IMR-90 (cell line): Measurements from ENCODE around the gene TMEM131. TPM values are rescaled to one million over a fixed set of nuclear protein-coding genes. Genes with fewer than 3 reads are reported as not detected.

Experiments used
- ATAC-seq: fragments of 200-7000 bp; cut with Tn5 transposase; 2 replicates; pipeline ENCODE4 v1.9.1; 2020; ENCODE audit warnings: low read depth, mild to moderate bottlenecking, moderate library complexity
- BruUV-seq: library from RNA; stranded (reverse); fragments of 400-500 nt; replicated peaks from 2 replicates; lab custom pipeline; 2021; lab: Mats Ljungman, UMichigan
- CTCF ChIA-PET: fragments of 300-600 bp; formaldehyde crosslinking; extraction: SDS; loops from one replicate; lab custom pipeline; 2021; ENCODE audit warnings: antibody characterized with exemption; lab: Yijun Ruan, JAX
- POLR2A ChIA-PET: fragments of 300-600 bp; sonication (Branson Sonifier 250); formaldehyde crosslinking; loops from one replicate; lab custom pipeline; 2022; ENCODE audit warnings: antibody characterized with exemption; ENCODE audit not compliant: unreplicated experiment; lab: Charles Lee
- DNase-seq: peaks from one replicate; pipeline ENCODE4 v3.0.0; 2013
- H2AFZ ChIP-seq: replicated peaks from 2 replicates; pipeline ENCODE3; 2013; ENCODE audit warnings: low read length, mild to moderate bottlenecking; ENCODE audit not compliant: poor library complexity
- H2AK5ac ChIP-seq: 2 replicates; pipeline ENCODE4 v1.6.1; 2013; ENCODE audit warnings: low read depth, low read length, inconsistent platforms
- H2AK9ac ChIP-seq: replicated peaks from 2 replicates; pipeline ENCODE3; 2013; ENCODE audit warnings: mild to moderate bottlenecking, low read depth, low read length, moderate library complexity; ENCODE audit not compliant: poor library complexity
- H2BK120ac ChIP-seq: 2 replicates; pipeline ENCODE4 v1.6.1; 2013; ENCODE audit warnings: low read depth, low read length, inconsistent platforms
- H2BK15ac ChIP-seq: 3 replicates; pipeline ENCODE4 v1.6.1; 2013; ENCODE audit warnings: low read depth, low read length, inconsistent platforms
- H2BK20ac ChIP-seq: 2 replicates; pipeline ENCODE4 v1.6.1; 2013; ENCODE audit warnings: low read depth, mild to moderate bottlenecking, inconsistent platforms, low read length, moderate library complexity
- H2BK5ac ChIP-seq: 2 replicates; pipeline ENCODE4 v1.6.1; 2013; ENCODE audit warnings: mild to moderate bottlenecking, low read depth, low read length, inconsistent platforms; ENCODE audit not compliant: poor library complexity, severe bottlenecking
- H3K14ac ChIP-seq: replicated peaks from 2 replicates; pipeline ENCODE4 v1.6.1; 2013; ENCODE audit warnings: low read depth, low read length, inconsistent platforms
- H3K18ac ChIP-seq: 2 replicates; pipeline ENCODE4 v1.6.1; 2013; ENCODE audit warnings: low read depth, low read length, control low read depth
- H3K23ac ChIP-seq: 2 replicates; pipeline ENCODE4 v1.6.1; 2013; ENCODE audit warnings: low read depth, low read length, inconsistent platforms
- H3K27ac ChIP-seq: 2 replicates; pipeline ENCODE4 v1.5.1; 2013; ENCODE audit warnings: mild to moderate bottlenecking, control low read depth, low read length; ENCODE audit not compliant: insufficient read depth
- H3K27me3 ChIP-seq: 2 replicates; pipeline ENCODE4 v1.6.1; 2013; ENCODE audit warnings: low read length; ENCODE audit not compliant: control insufficient read depth, insufficient read depth
- H3K36me3 ChIP-seq: 2 replicates; pipeline ENCODE4 v1.6.1; 2013; ENCODE audit warnings: low read length, mixed read lengths; ENCODE audit not compliant: control insufficient read depth, insufficient read depth
- H3K4ac ChIP-seq: 2 replicates; pipeline ENCODE4 v1.6.1; 2013; ENCODE audit warnings: low read depth, low read length, inconsistent platforms
- H3K4me1 ChIP-seq: 2 replicates; pipeline ENCODE4 v1.6.1; 2013; ENCODE audit warnings: low read length, mixed read lengths; ENCODE audit not compliant: control insufficient read depth, insufficient read depth
- H3K4me2 ChIP-seq: 2 replicates; pipeline ENCODE4 v1.6.1; 2013; ENCODE audit warnings: low read depth, mild to moderate bottlenecking, control low read depth, low read length, moderate library complexity
- H3K4me3 ChIP-seq: 2 replicates; pipeline ENCODE4 v1.5.1; 2013; ENCODE audit warnings: low read depth, mild to moderate bottlenecking, control low read depth, low read length, moderate library complexity; ENCODE audit not compliant: insufficient read depth
- H3K56ac ChIP-seq: 2 replicates; pipeline ENCODE4 v1.6.1; 2013; ENCODE audit warnings: low read length, inconsistent platforms; ENCODE audit not compliant: insufficient read depth; ENCODE audit errors: extremely low read depth
- H3K79me1 ChIP-seq, 2 experiments: 2 replicates each; pipeline ENCODE4 v1.6.1; 2013; ENCODE audit warnings: low read length in 2 of 2, inconsistent platforms in 1 of 2, low read depth in 1 of 2
- H3K9ac ChIP-seq: 2 replicates; pipeline ENCODE4 v1.6.1; 2013; ENCODE audit warnings: low read depth, low read length, control low read depth
- H3K9me1 ChIP-seq: 2 replicates; pipeline ENCODE4 v1.6.1; 2013; ENCODE audit warnings: low read length, inconsistent platforms; ENCODE audit not compliant: insufficient read depth
- H3K9me3 ChIP-seq: 2 replicates; pipeline ENCODE4 v1.6.1; 2013; ENCODE audit warnings: low read length; ENCODE audit not compliant: control insufficient read depth, insufficient read depth
- H4K20me1 ChIP-seq: 2 replicates; pipeline ENCODE4 v1.6.1; 2013; ENCODE audit warnings: low read length, inconsistent platforms; ENCODE audit not compliant: insufficient read depth
- H4K5ac ChIP-seq: 2 replicates; pipeline ENCODE4 v1.6.1; 2013; ENCODE audit warnings: mild to moderate bottlenecking, low read depth, low read length, control low read depth
- H4K8ac ChIP-seq, 2 experiments: 2 replicates each; pipeline ENCODE4 v1.6.1; 2013; ENCODE audit warnings: low read depth in 2 of 2, low read length in 2 of 2, control low read depth in 1 of 2, inconsistent platforms in 1 of 2
- H4K91ac ChIP-seq: 2 replicates; pipeline ENCODE4 v1.6.1; 2013; ENCODE audit warnings: low read depth, low read length, inconsistent platforms; ENCODE audit not compliant: insufficient read depth
- BHLHE40 ChIP-seq: fragments of 150-350 bp; IDR thresholded peaks from 2 replicates; pipeline ENCODE4 v1.6.1; 2016; ENCODE audit warnings: mild to moderate bottlenecking, low read depth, low read length
- MAZ ChIP-seq: IDR thresholded peaks from 2 replicates; pipeline ENCODE4 v1.6.1; 2012; ENCODE audit warnings: low read depth, mild to moderate bottlenecking, low read length, improper control_type of control experiment, moderate library complexity, borderline replicate concordance
- WGBS, 2 experiments: methylation state at CpG; one replicate each; pipeline versions ENCODE4 v1.1.5 to v1.1.7; 2013; ENCODE audit warnings: missing lambda C conversion rate in 2 of 2; ENCODE audit not compliant: insufficient read length in 1 of 2; ENCODE audit errors: extremely low coverage in 2 of 2; 5-methylcytosine and 5-hydroxymethylcytosine counted together
- dilution Hi-C: fragments of 300-500 bp; cut with HindIII; formaldehyde crosslinking; loops from one replicate; pipeline ENCODE4 v1.14.3; 2018; ENCODE audit warnings: low sequenced_read_pairs; ENCODE audit not compliant: unreplicated experiment
- in situ Hi-C: fragments of 300-500 bp; cut with MboI; formaldehyde crosslinking; loops from 3 replicates; pipeline ENCODE4 v1.14.3; 2019; ENCODE audit warnings: low sequenced_read_pairs, inconsistent platforms, mixed read lengths
- intact Hi-C: fragments of 100-400 bp; cut with micrococcal nuclease; formaldehyde crosslinking; loops from 2 replicates; pipeline ENCODE4 v1.10.0; 2022
- polyA plus RNA-seq, 3 experiments: library from polyadenylated mRNA; depleted of rRNA; stranded (reverse); fragments of >200 nt; gene quantifications; 2 replicates each; pipeline ENCODE4 v1.2.3, GENCODE V29; 2012; ENCODE audit warnings: low replicate concordance in 1 of 3
- total RNA-seq: library from RNA; depleted of rRNA; stranded (reverse); fragments of >200 nt; gene quantifications from 2 replicates; pipeline ENCODE4 v1.2.3, GENCODE V29; 2012
- TF ChIP-seq, protein P1 (sequence below): fragments of 150-350 bp; IDR thresholded peaks from 2 replicates; pipeline ENCODE4 v1.6.1; 2017; ENCODE audit warnings: mild to moderate bottlenecking, antibody characterized with exemption, low read length, low read depth
- TF ChIP-seq, protein P2 (sequence below): fragments of 150-350 bp; IDR thresholded peaks from 2 replicates; pipeline ENCODE4 v1.6.1; 2016; ENCODE audit warnings: low read depth, mild to moderate bottlenecking, low read length, moderate library complexity, borderline replicate concordance

TMEM131 gene
- total and polyA plus RNA-seq, 2 of the 4 experiments (the other 2 are of a cell fraction) = 13.3 to 14.0 TPM

DNA sequence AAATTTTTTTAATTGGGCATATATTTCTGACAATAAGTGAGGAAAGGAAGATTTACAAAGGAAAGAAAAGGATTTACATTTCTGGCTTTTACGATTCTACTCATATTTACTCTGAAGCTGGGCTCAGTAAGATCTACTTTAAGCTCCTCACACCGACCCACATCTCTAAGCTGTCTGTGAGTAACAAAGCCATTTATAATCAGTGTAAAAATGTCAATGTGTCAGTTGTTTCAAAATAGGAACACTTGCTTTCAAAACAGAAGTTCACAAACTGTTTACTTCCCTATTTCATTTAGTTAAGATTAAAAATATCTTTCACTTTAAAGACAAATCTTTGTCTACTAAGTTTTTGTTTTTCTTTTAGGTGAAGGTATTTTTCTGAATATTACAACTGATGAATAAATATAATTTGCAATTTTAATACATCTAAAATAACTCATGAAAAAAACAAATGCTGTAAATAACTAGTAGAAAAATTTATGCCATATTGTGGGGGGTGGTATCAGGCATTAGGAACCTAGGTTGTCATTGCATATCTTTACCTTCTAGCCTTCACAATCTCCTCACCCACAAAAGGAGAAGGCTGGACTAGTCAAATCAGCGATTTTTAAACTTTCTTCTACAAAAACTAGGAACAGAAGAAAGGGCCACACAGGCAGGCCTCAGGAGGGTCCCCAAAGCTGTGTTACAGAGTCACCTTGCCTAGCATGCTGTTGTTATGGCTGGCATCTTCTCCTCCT is 64.5 kb downstream of the TMEM131 start:
- Histone ChIP-seq H3K18ac (no peak overlapping the region), H4K5ac (no peak overlapping the region), H3K27me3 (no peaks in the 10 kb centered on the region), H3K27ac (no peak overlapping the region), H4K20me1 (peaks cover 35% of the 10 kb centered on the region), H3K36me3 (no peaks in the 10 kb centered on the region), H3K14ac (no peak overlapping the region), H2BK5ac (no peak overlapping the region), H2BK15ac (no peak overlapping the region), H2AFZ (no peak overlapping the region), H2BK20ac (no peak overlapping the region), H3K4me3 (no peak overlapping the region), H2AK5ac (no peak overlapping the region), H3K56ac (no peak overlapping the region), H3K4me1 (peaks cover 5% of the 10 kb centered on the region), H3K9me1 (peaks cover 3% of the 10 kb centered on the region), H2BK120ac (no peak overlapping the region), H3K9ac (no peak overlapping the region), H3K4ac (no peak overlapping the region), H3K9me3 (no peaks in the 10 kb centered on the region), H4K91ac (no peak overlapping the region), H3K4me2 (no peak overlapping the region), H4K8ac (no peak overlapping the region), H3K79me1 (peaks cover 25 to 49% of the 10 kb centered on the region in 2 experiments), H2AK9ac (no peak overlapping the region), H3K23ac (no peak overlapping the region)
- no peak for ATAC-seq
- intact Hi-C loops = no loop called here
- in situ Hi-C loops = no loop called here
- CTCF ChIA-PET = no interaction called here
- BruUV-seq = no TSS peak
- POLR2A ChIA-PET = no interaction called here
- dilution Hi-C loops = no loop called here
- WGBS, 2 experiments = no CpG with 5 or more reads among the region's 3 CpGs
- no peak for DNase-seq
- TF ChIP-seq, protein P1, sequence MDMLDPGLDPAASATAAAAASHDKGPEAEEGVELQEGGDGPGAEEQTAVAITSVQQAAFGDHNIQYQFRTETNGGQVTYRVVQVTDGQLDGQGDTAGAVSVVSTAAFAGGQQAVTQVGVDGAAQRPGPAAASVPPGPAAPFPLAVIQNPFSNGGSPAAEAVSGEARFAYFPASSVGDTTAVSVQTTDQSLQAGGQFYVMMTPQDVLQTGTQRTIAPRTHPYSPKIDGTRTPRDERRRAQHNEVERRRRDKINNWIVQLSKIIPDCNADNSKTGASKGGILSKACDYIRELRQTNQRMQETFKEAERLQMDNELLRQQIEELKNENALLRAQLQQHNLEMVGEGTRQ = no peak
- TF ChIP-seq, protein P2, sequence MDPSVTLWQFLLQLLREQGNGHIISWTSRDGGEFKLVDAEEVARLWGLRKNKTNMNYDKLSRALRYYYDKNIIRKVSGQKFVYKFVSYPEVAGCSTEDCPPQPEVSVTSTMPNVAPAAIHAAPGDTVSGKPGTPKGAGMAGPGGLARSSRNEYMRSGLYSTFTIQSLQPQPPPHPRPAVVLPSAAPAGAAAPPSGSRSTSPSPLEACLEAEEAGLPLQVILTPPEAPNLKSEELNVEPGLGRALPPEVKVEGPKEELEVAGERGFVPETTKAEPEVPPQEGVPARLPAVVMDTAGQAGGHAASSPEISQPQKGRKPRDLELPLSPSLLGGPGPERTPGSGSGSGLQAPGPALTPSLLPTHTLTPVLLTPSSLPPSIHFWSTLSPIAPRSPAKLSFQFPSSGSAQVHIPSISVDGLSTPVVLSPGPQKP = no peak
- TF ChIP-seq BHLHE40 = no peak
- no peak for TF ChIP-seq MAZ
